Cardiac muscle cell (in vitro differentiated cells and primary cell): Measurements from ENCODE around the gene DYNLT1. TPM values are rescaled to one million over a fixed set of nuclear protein-coding genes. Genes with fewer than 3 reads are reported as not detected.

Experiments used
- DNase-seq, 2 donors: peaks; one replicate each; pipeline versions ENCODE4 v3.0.0 to v3.0.0-alpha.2; 2010 to 2017; ENCODE audit warnings: low read depth in 1 of 2, low spot score in 1 of 2
- H3K27ac ChIP-seq: fragments of 200-600 bp; sonication (generic); 2 replicates; pipeline ENCODE4 v1.5.1; 2016
- H3K27me3 ChIP-seq: fragments of 200-600 bp; sonication (generic); 2 replicates; pipeline ENCODE4 v1.6.0; 2016; ENCODE audit warnings: control low read depth
- H3K36me3 ChIP-seq: fragments of 200-600 bp; sonication (generic); 2 replicates; pipeline ENCODE4 v1.5.1; 2016; ENCODE audit warnings: control low read depth
- H3K4me1 ChIP-seq: fragments of 200-600 bp; sonication (generic); 2 replicates; pipeline ENCODE4 v1.8.1; 2017; ENCODE audit warnings: low read depth, mild to moderate bottlenecking, mixed run types
- H3K4me3 ChIP-seq: fragments of 200-600 bp; sonication (generic); 2 replicates; pipeline ENCODE4 v1.5.1; 2016; ENCODE audit warnings: mild to moderate bottlenecking
- H3K9me3 ChIP-seq: fragments of 200-600 bp; sonication (generic); 2 replicates; pipeline ENCODE4 v1.5.1; 2017; ENCODE audit warnings: low read depth, mild to moderate bottlenecking, control low read depth
- polyA plus RNA-seq: library from polyadenylated mRNA; unstranded; fragments of >200 nt; fragmentation: Nextera tagmentation; extraction: Ambion mirVana; gene quantifications from 2 replicates; pipeline ENCODE4 v1.2.1, GENCODE V29; 2016
- total RNA-seq: library from RNA; depleted of rRNA; stranded (reverse); fragments of >200 nt; gene quantifications from 2 replicates; pipeline ENCODE4 v1.2.3, GENCODE V29; 2016
- TF ChIP-seq, protein P1 (sequence below): IDR thresholded peaks from 2 replicates; pipeline ENCODE4 v1.5.1; 2012; ENCODE audit warnings: low read depth, mild to moderate bottlenecking, low read length

Gene DYNLT1
- total RNA-seq (86.5 and 102 TPM in 2 replicates), polyA plus RNA-seq (423 and 459 TPM in 2 replicates)

DNA sequence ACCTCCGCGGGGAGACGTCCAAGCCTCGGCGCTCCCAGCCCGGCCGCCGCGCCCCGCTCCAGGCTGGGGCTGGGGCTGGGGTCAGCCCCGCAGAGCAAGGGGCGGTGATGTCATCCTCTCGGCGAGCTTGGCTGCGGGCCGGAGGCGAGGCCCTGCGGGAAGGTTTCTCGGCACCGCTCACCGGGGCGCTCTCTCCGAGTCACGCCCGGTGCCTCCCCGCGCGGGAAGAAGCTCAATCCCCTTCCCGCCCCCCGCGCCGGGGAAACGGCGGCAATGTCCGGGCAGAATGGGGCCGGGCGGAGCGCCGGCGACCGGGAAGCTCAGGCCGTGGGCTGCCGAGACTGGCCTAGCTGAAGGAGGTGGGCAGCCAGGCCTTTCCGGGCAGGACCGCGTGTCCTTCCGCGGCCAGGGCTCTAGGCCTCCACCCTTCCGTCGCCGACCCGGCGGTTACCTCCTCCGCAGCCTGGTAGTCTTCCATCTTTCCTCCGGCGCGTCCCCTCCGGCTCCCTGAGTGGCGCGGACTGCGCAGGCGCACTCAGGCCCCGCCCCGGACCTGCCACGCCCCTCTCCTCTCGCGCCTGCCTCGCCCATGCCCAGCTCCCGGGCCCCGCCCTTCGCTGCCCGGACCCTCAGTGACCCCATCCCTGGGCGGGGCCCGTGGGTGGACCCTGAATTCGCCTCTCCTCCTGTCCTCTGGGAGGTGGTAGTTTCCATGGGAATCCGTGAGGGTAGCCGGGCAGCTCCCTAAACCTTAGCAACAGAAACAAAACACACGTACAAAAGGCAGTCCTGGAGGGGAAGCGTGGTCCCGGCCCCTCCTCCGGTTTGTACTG, at the start of gene DYNLT1:
TSS of gene DYNLT1 (minus strand) at position 513 of the 833 bp plus-strand sequence. CDS start at position 478, 35 bp downstream.
- no peaks in the 10 kb centered on the region for H3K36me3 ChIP-seq
- peak; percentile 95 for DNase-seq
- TF ChIP-seq, protein P1, sequence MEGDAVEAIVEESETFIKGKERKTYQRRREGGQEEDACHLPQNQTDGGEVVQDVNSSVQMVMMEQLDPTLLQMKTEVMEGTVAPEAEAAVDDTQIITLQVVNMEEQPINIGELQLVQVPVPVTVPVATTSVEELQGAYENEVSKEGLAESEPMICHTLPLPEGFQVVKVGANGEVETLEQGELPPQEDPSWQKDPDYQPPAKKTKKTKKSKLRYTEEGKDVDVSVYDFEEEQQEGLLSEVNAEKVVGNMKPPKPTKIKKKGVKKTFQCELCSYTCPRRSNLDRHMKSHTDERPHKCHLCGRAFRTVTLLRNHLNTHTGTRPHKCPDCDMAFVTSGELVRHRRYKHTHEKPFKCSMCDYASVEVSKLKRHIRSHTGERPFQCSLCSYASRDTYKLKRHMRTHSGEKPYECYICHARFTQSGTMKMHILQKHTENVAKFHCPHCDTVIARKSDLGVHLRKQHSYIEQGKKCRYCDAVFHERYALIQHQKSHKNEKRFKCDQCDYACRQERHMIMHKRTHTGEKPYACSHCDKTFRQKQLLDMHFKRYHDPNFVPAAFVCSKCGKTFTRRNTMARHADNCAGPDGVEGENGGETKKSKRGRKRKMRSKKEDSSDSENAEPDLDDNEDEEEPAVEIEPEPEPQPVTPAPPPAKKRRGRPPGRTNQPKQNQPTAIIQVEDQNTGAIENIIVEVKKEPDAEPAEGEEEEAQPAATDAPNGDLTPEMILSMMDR, result no peak
- H3K4me3 ChIP-seq, result peak within 1 kb of the TSS; percentile 89
- peaks cover 65% of the 10 kb centered on the region for H3K4me1 ChIP-seq
- H3K9me3 ChIP-seq, result no peaks in the 10 kb centered on the region
- peak within 1 kb of the TSS; percentile 93 for H3K27ac ChIP-seq
- no peaks in the 10 kb centered on the region for H3K27me3 ChIP-seq

DNA sequence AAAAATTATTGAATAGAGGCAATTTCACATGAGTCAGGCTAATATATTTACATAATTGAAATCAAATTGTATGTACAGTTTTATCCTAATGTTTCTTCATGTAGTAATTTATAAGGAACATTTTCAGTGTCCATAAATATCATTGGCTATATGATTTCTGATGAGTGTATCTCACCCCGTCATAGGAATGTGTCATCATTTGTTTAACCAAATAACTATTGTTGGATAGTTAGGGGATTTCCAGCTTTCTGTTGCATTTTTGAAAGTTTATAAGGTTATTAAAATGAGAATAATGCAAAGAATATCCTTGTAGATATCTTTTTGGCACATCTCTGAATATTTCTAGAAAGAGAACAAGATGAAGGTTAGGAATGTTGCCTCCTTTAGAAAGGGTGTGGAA, 44.3 kb upstream of the DYNLT1 start:
- TF ChIP-seq, protein P1, result no peak
- H3K27me3 ChIP-seq, result no peaks in the 10 kb centered on the region
- DNase-seq, result no peak
- no peaks in the 10 kb centered on the region for H3K9me3 ChIP-seq
- no peak overlapping the region for H3K27ac ChIP-seq
- H3K4me1 ChIP-seq, result peaks cover 15% of the 10 kb centered on the region
- no peak overlapping the region for H3K4me3 ChIP-seq
- H3K36me3 ChIP-seq, result no peaks in the 10 kb centered on the region

DNA sequence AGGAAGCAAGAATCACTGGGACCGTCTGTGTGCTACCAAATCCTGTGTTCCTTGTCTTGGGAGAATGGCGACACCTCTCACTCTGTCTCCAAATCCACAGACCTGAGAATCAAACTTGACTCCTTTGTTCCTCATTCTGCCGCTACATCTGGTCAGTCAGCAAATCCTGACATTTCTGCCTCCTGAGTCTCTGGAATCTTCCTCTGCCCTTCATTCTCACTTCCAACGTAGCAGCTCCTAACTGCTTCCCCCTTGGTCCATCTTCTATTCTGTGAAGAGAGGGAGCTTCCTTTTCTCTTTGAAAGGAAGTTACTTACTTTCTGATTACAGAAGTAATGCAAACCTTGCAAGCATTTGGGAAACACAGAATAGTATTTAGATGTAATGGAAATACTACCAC, 43.0 kb upstream of the DYNLT1 start:
- Histone ChIP-seq H3K36me3 (no peaks in the 10 kb centered on the region), H3K27me3 (no peaks in the 10 kb centered on the region), H3K9me3 (no peaks in the 10 kb centered on the region), H3K27ac (no peak overlapping the region), H3K4me3 (no peak overlapping the region), H3K4me1 (peaks cover 15% of the 10 kb centered on the region)
- DNase-seq, result no peak
- TF ChIP-seq, protein P1, result no peak

DNA sequence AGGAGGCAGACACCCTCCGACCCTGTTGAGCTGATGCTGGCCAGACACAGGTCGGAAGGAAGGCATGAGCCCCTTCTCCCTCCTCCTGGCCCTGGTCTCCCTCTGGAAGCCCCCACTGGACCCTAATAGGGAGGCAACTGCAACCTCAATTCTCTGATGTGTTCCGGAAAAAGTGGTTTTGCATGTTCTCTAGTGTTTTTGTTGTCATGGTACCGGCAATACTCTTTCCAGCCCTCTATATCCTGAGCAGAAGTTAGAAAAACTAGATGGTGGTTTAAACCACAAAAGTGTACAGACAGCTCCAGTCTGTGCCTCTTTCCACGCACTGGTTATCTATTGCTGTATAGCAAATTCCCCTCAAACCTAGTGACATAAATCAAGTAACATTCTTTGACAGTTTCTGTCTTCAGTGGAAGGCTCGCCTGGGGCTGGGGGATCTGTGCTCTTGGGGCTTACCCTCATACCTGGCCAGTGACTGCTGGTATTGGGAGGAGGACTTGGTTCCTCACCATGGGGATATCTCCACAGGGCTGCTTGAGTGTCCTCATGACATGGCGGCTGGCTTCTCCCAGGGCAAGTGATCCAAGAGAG, 42.3 kb upstream of the DYNLT1 start:
- H3K27ac ChIP-seq, result no peak overlapping the region
- no peaks in the 10 kb centered on the region for H3K27me3 ChIP-seq
- DNase-seq, result no peak
- H3K36me3 ChIP-seq, result no peaks in the 10 kb centered on the region
- TF ChIP-seq, protein P1, result no peak
- no peaks in the 10 kb centered on the region for H3K9me3 ChIP-seq
- no peak overlapping the region for H3K4me3 ChIP-seq
- peaks cover 15% of the 10 kb centered on the region for H3K4me1 ChIP-seq

DNA sequence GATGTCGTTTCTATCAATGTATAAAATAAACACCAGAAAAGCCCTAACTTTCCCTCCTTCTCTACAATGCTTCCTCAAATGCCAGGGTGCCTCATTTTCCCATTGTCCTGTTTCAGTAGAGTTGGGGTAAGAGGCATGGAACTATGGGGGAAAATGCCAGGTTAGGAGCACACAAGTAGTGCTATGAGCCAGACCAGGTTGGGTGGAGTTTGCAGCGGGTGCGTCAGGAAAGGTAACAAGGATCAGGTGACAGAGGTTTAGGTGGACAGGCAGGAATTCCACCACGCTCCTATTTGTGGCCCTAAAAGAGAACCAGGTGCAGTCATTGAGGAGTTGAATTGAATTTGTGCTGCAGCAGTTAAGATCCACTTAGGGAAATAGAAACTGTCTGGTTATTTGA, 41.8 kb upstream of the DYNLT1 start:
- no peak overlapping the region for H3K4me3 ChIP-seq
- peaks cover 15% of the 10 kb centered on the region for H3K4me1 ChIP-seq
- H3K27ac ChIP-seq, result no peak overlapping the region
- no peaks in the 10 kb centered on the region for H3K27me3 ChIP-seq
- TF ChIP-seq, protein P1, result no peak
- no peaks in the 10 kb centered on the region for H3K9me3 ChIP-seq
- DNase-seq, result no peak
- H3K36me3 ChIP-seq, result no peaks in the 10 kb centered on the region
